GM23338 (cell line): ENCODE data around the gene CLEC1B.

Experiments
- CREB1 ChIP-seq: fragments of 250-450 bp; sonication (Bioruptor Pico); IDR thresholded peaks from 2 replicates; pipeline ENCODE4 v1.5.0; 2020; ENCODE audit warnings: low read depth, mild to moderate bottlenecking, moderate library complexity
- EZH2 ChIP-seq: fragments of 200-600 bp; sonication (generic); IDR thresholded peaks from one replicate; pipeline ENCODE4 v1.8.0; 2017; ENCODE audit warnings: antibody characterized with exemption, mild to moderate bottlenecking, low read depth; ENCODE audit not compliant: unreplicated experiment
- EZH2phosphoT487 ChIP-seq: fragments of 200-600 bp; sonication (generic); IDR thresholded peaks from one replicate; pipeline ENCODE4 v1.8.1; 2018; ENCODE audit warnings: antibody characterized with exemption; ENCODE audit not compliant: unreplicated experiment
- NANOG ChIP-seq: IDR thresholded peaks from 2 replicates; pipeline ENCODE4 v1.6.1; 2016; ENCODE audit warnings: antibody characterized with exemption, borderline replicate concordance
- POLR2AphosphoS5 ChIP-seq: IDR thresholded peaks from 2 replicates; pipeline ENCODE4 v1.6.1; 2016; ENCODE audit warnings: antibody characterized with exemption, low read depth
- ZNF114 ChIP-seq: fragments of 250-450 bp; sonication (Bioruptor Pico); IDR thresholded peaks from 2 replicates; pipeline ENCODE4 v1.5.0; 2020; ENCODE audit warnings: mild to moderate bottlenecking, moderate library complexity
- ZNF331 ChIP-seq: fragments of 250-450 bp; sonication (Bioruptor Pico); IDR thresholded peaks from 2 replicates; pipeline ENCODE4 v1.5.0; 2020; ENCODE audit warnings: low read depth, mild to moderate bottlenecking, moderate library complexity
- TF ChIP-seq, protein P1 (sequence below), 2 experiments: fragments of 200-600 bp in 1 of 2; sonication (generic) in 1 of 2; conservative IDR thresholded peaks; 2 replicates each; pipeline versions ENCODE4 v1.5.1 to v1.6.1; 2016 to 2017; ENCODE audit warnings: antibody characterized with exemption in 2 of 2, low read depth in 2 of 2, mild to moderate bottlenecking in 2 of 2, moderate library complexity in 1 of 2
- TF ChIP-seq, protein P2 (sequence below): IDR thresholded peaks from one replicate; pipeline ENCODE4 v1.6.1; 2018; ENCODE audit warnings: antibody characterized with exemption; ENCODE audit not compliant: unreplicated experiment
- TF ChIP-seq, protein P3 (sequence below): IDR thresholded peaks from 2 replicates; pipeline ENCODE4 v1.6.1; 2016; ENCODE audit warnings: antibody characterized with exemption

DNA sequence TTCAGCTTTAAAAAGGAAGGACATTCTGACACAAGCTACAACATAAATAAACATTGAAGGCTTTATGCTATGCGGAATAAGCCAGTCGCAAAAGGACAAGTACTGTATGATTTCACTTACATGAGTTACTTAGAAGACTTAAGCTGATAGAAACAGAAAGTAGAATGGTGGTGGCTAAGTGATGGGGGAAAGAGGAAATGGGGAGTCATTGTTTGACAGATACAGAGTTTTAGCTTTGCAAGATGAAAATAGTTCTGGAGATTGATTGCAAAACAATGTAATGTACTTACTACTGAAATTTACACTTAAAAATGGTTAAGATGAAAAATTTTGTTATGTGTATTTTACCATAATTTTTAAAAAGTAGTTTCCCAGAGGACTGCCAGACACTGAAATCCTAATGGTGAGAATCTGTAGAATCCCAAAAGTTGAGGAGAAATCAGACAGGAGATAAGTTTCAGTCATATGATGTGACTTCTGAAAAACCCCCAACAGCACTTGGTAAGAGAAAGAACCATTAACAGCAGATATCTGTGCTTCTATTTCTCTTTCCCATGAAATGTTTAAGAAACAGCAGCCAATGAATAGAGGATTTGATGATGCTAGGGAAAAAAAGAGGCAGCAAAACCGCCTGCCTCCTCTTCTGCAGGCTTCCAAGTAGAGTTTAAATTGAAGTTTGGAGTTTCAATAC is 50.2 kb downstream of the CLEC1B start:
- TF ChIP-seq, protein P1, sequence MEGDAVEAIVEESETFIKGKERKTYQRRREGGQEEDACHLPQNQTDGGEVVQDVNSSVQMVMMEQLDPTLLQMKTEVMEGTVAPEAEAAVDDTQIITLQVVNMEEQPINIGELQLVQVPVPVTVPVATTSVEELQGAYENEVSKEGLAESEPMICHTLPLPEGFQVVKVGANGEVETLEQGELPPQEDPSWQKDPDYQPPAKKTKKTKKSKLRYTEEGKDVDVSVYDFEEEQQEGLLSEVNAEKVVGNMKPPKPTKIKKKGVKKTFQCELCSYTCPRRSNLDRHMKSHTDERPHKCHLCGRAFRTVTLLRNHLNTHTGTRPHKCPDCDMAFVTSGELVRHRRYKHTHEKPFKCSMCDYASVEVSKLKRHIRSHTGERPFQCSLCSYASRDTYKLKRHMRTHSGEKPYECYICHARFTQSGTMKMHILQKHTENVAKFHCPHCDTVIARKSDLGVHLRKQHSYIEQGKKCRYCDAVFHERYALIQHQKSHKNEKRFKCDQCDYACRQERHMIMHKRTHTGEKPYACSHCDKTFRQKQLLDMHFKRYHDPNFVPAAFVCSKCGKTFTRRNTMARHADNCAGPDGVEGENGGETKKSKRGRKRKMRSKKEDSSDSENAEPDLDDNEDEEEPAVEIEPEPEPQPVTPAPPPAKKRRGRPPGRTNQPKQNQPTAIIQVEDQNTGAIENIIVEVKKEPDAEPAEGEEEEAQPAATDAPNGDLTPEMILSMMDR (conservative IDR thresholded peaks at IDR 0.05; ENCODE audit: low read depth in 2 of 2) = no peak
- TF ChIP-seq POLR2AphosphoS5 = no peak
- no peak for TF ChIP-seq EZH2
- no peak for TF ChIP-seq ZNF331
- TF ChIP-seq, protein P2, sequence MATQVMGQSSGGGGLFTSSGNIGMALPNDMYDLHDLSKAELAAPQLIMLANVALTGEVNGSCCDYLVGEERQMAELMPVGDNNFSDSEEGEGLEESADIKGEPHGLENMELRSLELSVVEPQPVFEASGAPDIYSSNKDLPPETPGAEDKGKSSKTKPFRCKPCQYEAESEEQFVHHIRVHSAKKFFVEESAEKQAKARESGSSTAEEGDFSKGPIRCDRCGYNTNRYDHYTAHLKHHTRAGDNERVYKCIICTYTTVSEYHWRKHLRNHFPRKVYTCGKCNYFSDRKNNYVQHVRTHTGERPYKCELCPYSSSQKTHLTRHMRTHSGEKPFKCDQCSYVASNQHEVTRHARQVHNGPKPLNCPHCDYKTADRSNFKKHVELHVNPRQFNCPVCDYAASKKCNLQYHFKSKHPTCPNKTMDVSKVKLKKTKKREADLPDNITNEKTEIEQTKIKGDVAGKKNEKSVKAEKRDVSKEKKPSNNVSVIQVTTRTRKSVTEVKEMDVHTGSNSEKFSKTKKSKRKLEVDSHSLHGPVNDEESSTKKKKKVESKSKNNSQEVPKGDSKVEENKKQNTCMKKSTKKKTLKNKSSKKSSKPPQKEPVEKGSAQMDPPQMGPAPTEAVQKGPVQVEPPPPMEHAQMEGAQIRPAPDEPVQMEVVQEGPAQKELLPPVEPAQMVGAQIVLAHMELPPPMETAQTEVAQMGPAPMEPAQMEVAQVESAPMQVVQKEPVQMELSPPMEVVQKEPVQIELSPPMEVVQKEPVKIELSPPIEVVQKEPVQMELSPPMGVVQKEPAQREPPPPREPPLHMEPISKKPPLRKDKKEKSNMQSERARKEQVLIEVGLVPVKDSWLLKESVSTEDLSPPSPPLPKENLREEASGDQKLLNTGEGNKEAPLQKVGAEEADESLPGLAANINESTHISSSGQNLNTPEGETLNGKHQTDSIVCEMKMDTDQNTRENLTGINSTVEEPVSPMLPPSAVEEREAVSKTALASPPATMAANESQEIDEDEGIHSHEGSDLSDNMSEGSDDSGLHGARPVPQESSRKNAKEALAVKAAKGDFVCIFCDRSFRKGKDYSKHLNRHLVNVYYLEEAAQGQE = no peak
- no peak for TF ChIP-seq NANOG
- no peak for TF ChIP-seq EZH2phosphoT487
- TF ChIP-seq ZNF114 (CRISPR knock-in tag) = no peak
- TF ChIP-seq CREB1 = no peak
- TF ChIP-seq, protein P3, sequence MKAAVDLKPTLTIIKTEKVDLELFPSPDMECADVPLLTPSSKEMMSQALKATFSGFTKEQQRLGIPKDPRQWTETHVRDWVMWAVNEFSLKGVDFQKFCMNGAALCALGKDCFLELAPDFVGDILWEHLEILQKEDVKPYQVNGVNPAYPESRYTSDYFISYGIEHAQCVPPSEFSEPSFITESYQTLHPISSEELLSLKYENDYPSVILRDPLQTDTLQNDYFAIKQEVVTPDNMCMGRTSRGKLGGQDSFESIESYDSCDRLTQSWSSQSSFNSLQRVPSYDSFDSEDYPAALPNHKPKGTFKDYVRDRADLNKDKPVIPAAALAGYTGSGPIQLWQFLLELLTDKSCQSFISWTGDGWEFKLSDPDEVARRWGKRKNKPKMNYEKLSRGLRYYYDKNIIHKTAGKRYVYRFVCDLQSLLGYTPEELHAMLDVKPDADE = no peak
